ENCODE data around the gene RASA2.
"Not testable (repeated sequence)": the region's sequence is repeated elsewhere in the genome, so short reads cannot be mapped to it uniquely, and the experiment has no call there.

Gene RASA2

DNA sequence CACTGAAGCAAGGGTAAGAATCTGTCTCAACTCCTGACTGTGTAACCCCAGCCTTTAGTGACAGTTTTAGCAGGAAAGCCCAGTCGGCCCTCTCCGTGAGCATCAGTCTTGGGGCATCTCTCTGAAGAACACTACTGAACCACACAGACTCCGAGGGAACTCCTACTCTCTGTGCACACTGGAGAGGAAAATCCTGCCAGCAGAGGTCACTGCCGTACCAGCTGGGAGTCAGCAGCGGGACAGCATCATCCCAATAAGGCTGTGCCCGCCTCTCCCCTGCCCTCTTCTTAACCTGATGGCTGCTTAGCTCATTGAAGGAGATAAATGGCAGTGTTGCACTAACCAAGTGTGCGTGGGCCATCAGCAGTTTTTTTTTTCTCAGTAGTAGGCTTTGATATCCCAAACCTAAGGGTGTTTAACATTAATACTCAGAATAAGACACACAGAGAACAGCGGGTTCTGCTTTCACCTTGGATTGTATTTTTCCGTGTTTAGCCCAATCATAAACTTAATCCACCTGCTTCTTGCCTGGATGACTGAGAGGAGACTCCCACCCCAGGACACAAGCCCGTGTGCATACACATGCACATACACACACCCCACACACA lies 26.6 kb upstream of the RASA2 start:
- Histone ChIP-seq H3K4me1 (ENCODE audit: control insufficient read depth, insufficient read depth, low read length) (no peaks in the 10 kb centered on the region), H3K9me3 (ENCODE audit: control insufficient read depth, insufficient read depth, low read length) (no peaks in the 10 kb centered on the region), H3K27me3 (ENCODE audit: control insufficient read depth, insufficient read depth, low read length) (no peaks in the 10 kb centered on the region), H3K36me3 (ENCODE audit: control insufficient read depth, insufficient read depth, low read length) (no peaks in the 10 kb centered on the region), H3K9ac (ENCODE audit: low read depth, low read length) (no peak overlapping the region), H3K4me3 (ENCODE audit: low read depth, low read length) (no peak overlapping the region)

DNA sequence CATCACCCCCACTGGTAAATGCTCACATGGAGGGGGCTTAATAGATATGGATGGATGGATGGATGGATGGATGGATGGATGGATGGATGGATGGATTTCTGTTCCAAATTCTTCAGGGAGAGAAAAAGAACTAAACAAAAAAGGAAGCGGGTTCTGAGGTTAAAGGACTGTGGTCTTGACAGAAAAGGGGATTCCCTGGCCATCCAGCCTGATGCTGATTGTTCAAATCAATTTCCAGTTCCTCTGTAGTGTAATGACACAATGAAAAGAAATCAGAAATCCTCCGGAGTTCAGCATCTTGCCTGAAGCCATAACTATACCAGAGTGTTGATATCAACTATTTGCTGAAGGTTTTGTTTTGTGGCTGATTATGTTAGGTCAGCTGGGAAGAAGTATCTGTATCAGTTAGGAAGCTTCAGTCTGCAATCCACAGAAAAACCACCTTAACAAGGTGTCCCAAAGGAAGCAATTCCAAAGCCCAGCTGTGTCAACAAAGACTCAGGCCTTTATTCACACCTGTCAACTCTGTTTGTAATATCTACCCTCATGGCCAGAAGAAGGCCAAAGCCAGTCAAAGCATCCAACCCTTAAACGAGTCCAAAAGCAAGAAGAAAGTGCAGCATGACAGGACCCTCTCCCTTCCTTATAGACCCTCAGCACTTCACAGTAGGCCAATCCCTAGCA lies 24.5 kb upstream of the RASA2 start:
- Histone ChIP-seq H3K4me1 (ENCODE audit: control insufficient read depth, insufficient read depth, low read length) (no peaks in the 10 kb centered on the region), H3K9me3 (ENCODE audit: control insufficient read depth, insufficient read depth, low read length) (no peaks in the 10 kb centered on the region), H3K36me3 (ENCODE audit: control insufficient read depth, insufficient read depth, low read length) (no peaks in the 10 kb centered on the region), H3K27me3 (ENCODE audit: control insufficient read depth, insufficient read depth, low read length) (no peaks in the 10 kb centered on the region), H3K9ac (ENCODE audit: low read depth, low read length) (no peak overlapping the region), H3K4me3 (ENCODE audit: low read depth, low read length) (no peak overlapping the region)

DNA sequence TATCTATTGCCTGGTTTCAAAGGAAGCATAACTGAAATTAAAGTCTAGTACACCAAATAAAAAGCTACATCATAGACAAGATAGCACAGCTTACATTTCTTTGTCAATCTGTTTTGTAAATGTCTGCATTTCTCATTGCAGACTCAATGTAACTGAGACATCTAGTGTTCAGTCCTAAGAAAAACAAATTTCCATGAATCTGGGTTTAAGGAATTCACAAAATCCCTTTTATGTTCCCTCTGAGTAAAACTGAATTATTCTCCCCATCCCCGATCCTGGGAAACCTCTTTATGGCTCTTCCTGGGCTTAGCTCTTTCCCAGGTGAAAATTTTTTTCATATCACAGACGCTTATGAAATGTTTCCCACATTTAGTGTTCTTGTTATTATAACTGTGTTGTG lies 21.6 kb upstream of the RASA2 start:
- no peaks in the 10 kb centered on the region for H3K4me1 ChIP-seq (ENCODE audit: control insufficient read depth, insufficient read depth, low read length)
- H3K36me3 ChIP-seq (ENCODE audit: control insufficient read depth, insufficient read depth, low read length): no peaks in the 10 kb centered on the region
- H3K9ac ChIP-seq (ENCODE audit: low read depth, low read length): no peak overlapping the region
- H3K4me3 ChIP-seq (ENCODE audit: low read depth, low read length): no peak overlapping the region
- no peaks in the 10 kb centered on the region for H3K27me3 ChIP-seq (ENCODE audit: control insufficient read depth, insufficient read depth, low read length)
- no peaks in the 10 kb centered on the region for H3K9me3 ChIP-seq (ENCODE audit: control insufficient read depth, insufficient read depth, low read length)

DNA sequence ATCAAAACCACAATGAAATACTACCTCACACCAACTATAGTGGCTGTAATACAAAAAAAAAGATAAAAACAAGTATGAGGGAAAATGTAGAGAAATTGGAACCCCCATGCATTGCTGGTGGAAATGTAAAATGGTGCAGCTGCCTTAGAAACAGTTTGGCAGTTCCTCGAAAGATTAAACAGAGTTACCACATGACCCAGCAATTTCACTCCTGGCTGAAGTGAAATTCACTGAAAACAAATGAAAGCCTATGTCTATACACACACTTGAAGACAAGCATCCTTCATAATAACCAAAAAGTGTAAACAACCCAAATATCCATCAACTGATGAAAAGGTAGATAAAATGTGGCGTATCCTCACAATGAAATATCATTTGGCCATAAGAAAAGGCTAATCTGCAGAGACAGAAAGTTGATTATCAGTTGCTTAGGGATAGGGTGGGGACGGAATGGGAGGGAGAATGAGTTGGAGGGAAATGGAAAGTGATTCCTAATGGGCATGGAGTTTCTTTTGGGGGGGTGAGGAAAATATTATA lies 20.1 kb upstream of the RASA2 start:
- Histone ChIP-seq H3K27me3 (ENCODE audit: control insufficient read depth, insufficient read depth, low read length) (no peaks in the 10 kb centered on the region), H3K9me3 (ENCODE audit: control insufficient read depth, insufficient read depth, low read length) (no peaks in the 10 kb centered on the region), H3K4me3 (ENCODE audit: low read depth, low read length) (no peak overlapping the region), H3K36me3 (ENCODE audit: control insufficient read depth, insufficient read depth, low read length) (no peaks in the 10 kb centered on the region), H3K4me1 (ENCODE audit: control insufficient read depth, insufficient read depth, low read length) (no peaks in the 10 kb centered on the region), H3K9ac (ENCODE audit: low read depth, low read length) (no peak overlapping the region)

DNA sequence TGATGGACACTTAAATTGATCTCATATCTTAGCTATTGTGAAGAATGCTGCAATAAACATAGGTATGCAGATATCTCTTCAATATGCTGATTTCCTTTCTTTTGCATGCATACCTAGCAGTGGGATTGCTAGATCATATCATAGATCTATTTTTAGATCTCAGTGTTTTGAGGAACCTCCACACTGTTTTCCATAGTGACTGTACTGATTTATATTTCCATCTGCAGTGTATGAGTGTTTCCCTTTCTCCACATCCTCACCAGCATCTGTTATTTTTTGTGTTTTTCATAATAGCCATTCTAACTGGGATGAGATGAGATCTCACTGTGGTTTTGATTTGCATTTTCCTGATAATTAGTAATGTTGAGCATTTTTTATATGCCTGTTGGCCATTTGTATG lies 17.1 kb upstream of the RASA2 start:
- Histone ChIP-seq H3K4me3 (ENCODE audit: low read depth, low read length) (no peak overlapping the region), H3K36me3 (ENCODE audit: control insufficient read depth, insufficient read depth, low read length) (no peaks in the 10 kb centered on the region), H3K4me1 (ENCODE audit: control insufficient read depth, insufficient read depth, low read length) (no peaks in the 10 kb centered on the region), H3K27me3 (ENCODE audit: control insufficient read depth, insufficient read depth, low read length) (no peaks in the 10 kb centered on the region), H3K9ac (ENCODE audit: low read depth, low read length) (no peak overlapping the region), H3K9me3 (ENCODE audit: control insufficient read depth, insufficient read depth, low read length) (no peaks in the 10 kb centered on the region)

DNA sequence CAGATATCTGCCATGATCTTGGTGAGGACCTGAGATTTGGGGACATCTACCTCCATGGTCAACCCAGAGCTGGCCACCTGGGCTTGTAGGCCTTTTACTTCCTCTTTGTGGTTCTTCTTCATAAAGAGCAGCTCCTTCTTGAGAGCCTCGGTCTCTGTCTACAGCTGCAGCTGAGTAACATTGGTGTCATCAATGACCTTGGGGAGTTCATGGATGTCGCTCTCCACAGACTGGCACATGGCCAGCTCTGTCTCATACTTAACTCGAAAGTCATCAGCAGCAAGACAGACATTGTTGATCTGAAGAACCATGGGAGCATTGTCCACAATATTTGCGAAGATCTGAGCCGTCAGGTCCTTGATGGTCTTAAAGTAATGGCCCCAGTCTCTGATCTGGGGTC lies 15.7 kb upstream of the RASA2 start:
- Histone ChIP-seq H3K27me3 (ENCODE audit: control insufficient read depth, insufficient read depth, low read length) (no peaks in the 10 kb centered on the region), H3K4me1 (ENCODE audit: control insufficient read depth, insufficient read depth, low read length) (no peaks in the 10 kb centered on the region), H3K9ac (ENCODE audit: low read depth, low read length) (no peak overlapping the region), H3K9me3 (ENCODE audit: control insufficient read depth, insufficient read depth, low read length) (no peaks in the 10 kb centered on the region), H3K4me3 (ENCODE audit: low read depth, low read length) (no peak overlapping the region), H3K36me3 (ENCODE audit: control insufficient read depth, insufficient read depth, low read length) (no peaks in the 10 kb centered on the region)

DNA sequence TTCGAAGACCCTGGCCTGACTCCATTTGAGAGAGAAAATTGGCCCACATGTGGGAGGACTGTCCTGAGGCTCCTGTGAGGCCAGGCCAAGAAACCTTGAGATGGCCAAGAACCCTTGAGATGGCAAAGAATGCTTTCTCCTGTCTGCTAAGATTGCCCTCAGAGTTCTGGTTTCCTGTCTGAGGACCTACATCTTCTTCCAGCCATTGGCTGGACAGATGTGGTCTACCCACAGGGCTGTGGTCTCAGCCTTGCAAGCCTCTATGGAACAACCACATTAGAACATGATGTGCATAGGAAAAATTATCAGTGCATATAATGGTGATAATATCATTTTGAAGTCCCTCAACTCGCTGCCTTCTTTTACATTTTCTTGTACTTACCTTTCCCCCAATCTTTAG lies 10.8 kb upstream of the RASA2 start:
- Histone ChIP-seq H3K9me3 (ENCODE audit: control insufficient read depth, insufficient read depth, low read length) (no peaks in the 10 kb centered on the region), H3K36me3 (ENCODE audit: control insufficient read depth, insufficient read depth, low read length) (no peaks in the 10 kb centered on the region), H3K9ac (ENCODE audit: low read depth, low read length) (no peak overlapping the region), H3K4me1 (ENCODE audit: control insufficient read depth, insufficient read depth, low read length) (no peaks in the 10 kb centered on the region), H3K4me3 (ENCODE audit: low read depth, low read length) (no peak overlapping the region), H3K27me3 (ENCODE audit: control insufficient read depth, insufficient read depth, low read length) (no peaks in the 10 kb centered on the region)

DNA sequence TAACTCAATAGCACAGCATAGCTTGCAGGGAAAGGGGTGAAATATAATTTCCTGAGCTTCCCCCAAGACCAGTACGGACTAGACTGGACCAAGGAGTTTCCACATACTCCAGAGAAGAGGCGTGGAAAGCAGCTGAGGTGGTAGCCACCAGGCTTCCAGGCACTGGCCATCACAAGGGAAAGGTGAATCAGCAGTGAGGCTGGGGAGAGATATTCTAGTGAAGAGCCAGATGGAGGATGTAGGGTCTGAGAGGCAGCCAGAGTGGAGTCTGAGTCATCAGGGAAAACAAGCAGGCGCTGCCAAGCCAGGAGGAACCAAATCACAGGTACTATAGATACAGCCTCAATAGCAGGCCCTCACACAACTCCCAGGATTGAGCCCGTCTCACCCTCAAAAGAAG lies 9.6 kb upstream of the RASA2 start:
- Histone ChIP-seq H3K36me3 (ENCODE audit: control insufficient read depth, insufficient read depth, low read length) (no peaks in the 10 kb centered on the region), H3K27me3 (ENCODE audit: control insufficient read depth, insufficient read depth, low read length) (no peaks in the 10 kb centered on the region), H3K4me1 (ENCODE audit: control insufficient read depth, insufficient read depth, low read length) (no peaks in the 10 kb centered on the region)

DNA sequence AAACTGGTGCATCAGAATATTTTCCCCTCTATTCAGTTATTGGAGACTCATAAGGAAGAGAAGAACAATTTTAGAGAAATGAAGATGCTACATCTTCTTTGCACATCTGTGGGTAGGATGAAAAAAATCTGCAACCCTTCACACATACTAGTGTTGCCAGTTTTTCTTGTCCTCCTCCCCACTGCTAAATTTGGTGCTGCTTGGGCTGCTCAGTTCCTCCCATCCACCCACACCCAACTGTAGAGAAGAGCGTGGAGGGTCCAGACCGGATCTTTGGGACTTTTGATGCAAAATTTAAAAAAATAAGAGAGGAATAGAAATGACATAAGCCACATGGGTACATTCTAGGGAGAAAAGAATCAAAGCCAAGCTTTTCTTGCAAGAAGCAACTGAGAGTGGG lies 8.7 kb upstream of the RASA2 start:
- H3K4me1 ChIP-seq (ENCODE audit: control insufficient read depth, insufficient read depth, low read length): no peaks in the 10 kb centered on the region
- no peaks in the 10 kb centered on the region for H3K36me3 ChIP-seq (ENCODE audit: control insufficient read depth, insufficient read depth, low read length)
- no peaks in the 10 kb centered on the region for H3K27me3 ChIP-seq (ENCODE audit: control insufficient read depth, insufficient read depth, low read length)
- H3K9ac ChIP-seq (ENCODE audit: low read depth, low read length): no peak overlapping the region
- no peaks in the 10 kb centered on the region for H3K9me3 ChIP-seq (ENCODE audit: control insufficient read depth, insufficient read depth, low read length)
- no peak overlapping the region for H3K4me3 ChIP-seq (ENCODE audit: low read depth, low read length)

More for the DNA sequence above, 9.6 kb upstream of the RASA2 start:
- H3K9me3 ChIP-seq (ENCODE audit: control insufficient read depth, insufficient read depth, low read length): no peaks in the 10 kb centered on the region
- no peak overlapping the region for H3K4me3 ChIP-seq (ENCODE audit: low read depth, low read length)
- H3K9ac ChIP-seq (ENCODE audit: low read depth, low read length): no peak overlapping the region

DNA sequence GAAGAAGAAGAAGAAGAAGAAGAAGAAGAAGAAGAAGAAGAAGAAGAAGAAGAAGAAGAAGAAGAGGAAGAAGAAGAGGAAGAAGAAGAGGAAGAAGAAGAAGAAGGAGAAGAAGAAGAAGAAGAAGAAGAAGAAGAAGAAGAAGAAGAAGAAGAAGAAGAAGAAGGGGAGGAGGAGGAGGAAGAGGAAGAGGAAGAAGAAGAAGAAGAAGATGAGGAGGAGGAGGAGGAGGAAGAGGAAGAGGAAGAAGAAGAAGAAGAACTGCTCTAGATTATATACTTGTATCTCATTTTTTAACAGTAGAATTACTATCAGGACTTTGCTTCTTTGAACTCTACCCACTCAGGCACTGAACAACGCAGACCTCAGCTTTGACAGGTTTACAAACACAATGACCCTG lies 8.0 kb upstream of the RASA2 start:
- H3K4me3 ChIP-seq (ENCODE audit: low read depth, low read length); H3K9ac ChIP-seq (ENCODE audit: low read depth, low read length); H3K9me3 ChIP-seq (ENCODE audit: control insufficient read depth, insufficient read depth, low read length); H3K36me3 ChIP-seq (ENCODE audit: control insufficient read depth, insufficient read depth, low read length); H3K4me1 ChIP-seq (ENCODE audit: control insufficient read depth, insufficient read depth, low read length); H3K27me3 ChIP-seq (ENCODE audit: control insufficient read depth, insufficient read depth, low read length): not testable (repeated sequence)

DNA sequence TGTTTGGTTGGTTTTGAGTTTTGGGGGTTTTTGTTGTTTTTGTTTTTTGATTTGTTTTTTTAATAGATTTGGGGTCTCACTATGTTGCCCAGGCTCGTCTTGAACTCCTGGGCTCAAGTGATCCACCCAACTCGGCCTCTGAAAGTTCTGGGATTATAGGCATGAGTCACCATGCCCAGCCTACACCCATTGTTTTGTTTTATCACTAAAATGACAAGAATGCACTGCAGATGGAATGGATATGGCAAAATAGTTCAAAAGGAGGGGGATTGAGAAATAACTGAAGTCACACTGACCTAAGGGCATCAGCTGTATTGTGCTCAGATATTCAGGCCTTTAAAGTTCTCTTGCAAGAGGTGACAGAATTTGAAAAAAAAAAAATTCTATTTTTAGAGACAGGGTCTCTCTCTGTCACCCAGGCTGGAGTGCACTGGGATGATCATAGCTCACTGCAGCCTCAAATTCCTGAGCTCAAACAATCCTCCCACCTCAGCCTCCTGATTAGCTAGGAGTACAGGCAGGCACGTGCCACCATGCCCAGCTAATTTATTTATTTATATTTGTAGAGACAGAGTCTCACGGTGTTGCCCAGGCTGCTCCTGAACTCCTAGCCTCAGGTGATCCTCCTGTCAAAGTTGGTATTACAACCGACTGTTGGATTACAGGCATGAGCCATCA lies 4.4 kb upstream of the RASA2 start:
- no peak overlapping the region for H3K4me3 ChIP-seq (ENCODE audit: low read depth, low read length)
- peaks cover 9% of the 10 kb centered on the region for H3K4me1 ChIP-seq (ENCODE audit: control insufficient read depth, insufficient read depth, low read length)
- H3K36me3 ChIP-seq (ENCODE audit: control insufficient read depth, insufficient read depth, low read length): no peaks in the 10 kb centered on the region
- no peaks in the 10 kb centered on the region for H3K27me3 ChIP-seq (ENCODE audit: control insufficient read depth, insufficient read depth, low read length)
- H3K9me3 ChIP-seq (ENCODE audit: control insufficient read depth, insufficient read depth, low read length): no peaks in the 10 kb centered on the region
- H3K9ac ChIP-seq (ENCODE audit: low read depth, low read length): no peak overlapping the region

Data from iPS-15b (cell line).